A549 treated with CORT108297 at 1 μM for 4 hours (cell line): Measurements from ENCODE around the gene SPRED3. TPM values are rescaled to one million over a fixed set of nuclear protein-coding genes. Genes with fewer than 3 reads are reported as not detected.

Experiments used
- total RNA-seq: library from RNA; stranded (reverse); fragments of 200-300 nt; extraction: Qiagen RNA extraction; gene quantifications from 5 replicates; pipeline ENCODE4 v1.2.3, GENCODE V29; 2022

SPRED3 gene, protein sequence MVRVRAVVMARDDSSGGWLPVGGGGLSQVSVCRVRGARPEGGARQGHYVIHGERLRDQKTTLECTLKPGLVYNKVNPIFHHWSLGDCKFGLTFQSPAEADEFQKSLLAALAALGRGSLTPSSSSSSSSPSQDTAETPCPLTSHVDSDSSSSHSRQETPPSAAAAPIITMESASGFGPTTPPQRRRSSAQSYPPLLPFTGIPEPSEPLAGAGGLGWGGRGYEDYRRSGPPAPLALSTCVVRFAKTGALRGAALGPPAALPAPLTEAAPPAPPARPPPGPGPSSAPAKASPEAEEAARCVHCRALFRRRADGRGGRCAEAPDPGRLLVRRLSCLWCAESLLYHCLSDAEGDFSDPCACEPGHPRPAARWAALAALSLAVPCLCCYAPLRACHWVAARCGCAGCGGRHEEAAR
- 1.3 to 2.7 TPM (median 2.3 TPM) in 5 replicates for total RNA-seq

GRCh38 chr19:38388349-38389100 lies at the start of gene SPRED3:
Gene SPRED3, plus strand, starts transcription at chr19:38388697. Its CDS starts 1,606 bp downstream, at chr19:38390303.

GRCh38 chr19:38374332-38375097 lies 14.0 kb upstream of the SPRED3 start, which contains the start of gene PSMD8:
Gene PSMD8, plus strand, starts transcription at chr19:38374571. Its CDS starts 31 bp downstream, at chr19:38374602.

DNA sequence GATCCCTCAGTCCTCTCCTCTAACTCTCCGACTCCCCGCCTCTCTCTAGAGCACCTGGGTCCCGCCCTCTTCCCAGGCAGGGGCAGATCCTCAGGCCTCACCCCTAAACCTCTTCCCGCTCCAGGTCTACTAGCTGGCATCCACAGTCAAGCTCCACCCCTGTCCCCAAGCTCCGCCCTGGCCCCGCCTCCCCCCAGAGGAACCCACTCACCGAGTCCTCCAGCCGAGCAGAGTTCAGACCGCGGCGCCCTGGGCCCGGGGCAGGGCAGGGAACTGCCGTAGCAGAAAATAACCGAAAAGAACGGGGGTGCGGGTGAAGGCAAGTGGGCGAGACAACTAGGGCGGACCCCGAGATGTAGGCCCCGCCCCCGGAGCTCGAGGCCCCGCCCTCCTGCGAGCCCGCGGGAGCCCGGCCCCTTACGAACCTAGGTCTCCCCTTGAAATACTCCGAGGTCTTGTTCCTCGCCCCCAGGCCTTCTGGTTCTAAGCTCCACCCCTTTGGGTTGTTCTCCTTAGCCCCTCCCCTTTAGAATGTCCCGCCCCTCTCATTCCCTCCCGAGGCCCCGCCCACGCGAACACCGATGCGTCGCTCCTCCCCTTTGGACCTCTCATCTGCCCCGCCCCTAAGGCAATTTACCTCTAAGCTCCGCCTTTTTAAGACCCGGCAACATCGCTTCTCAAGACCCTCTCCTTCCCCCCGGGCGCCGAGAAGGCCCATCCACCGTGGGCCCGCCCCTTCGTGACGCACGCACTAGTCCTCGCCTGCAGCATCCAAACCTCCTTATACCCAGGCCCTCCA lies 748 bp upstream of the SPRED3 start, which contains the start of gene GGN:
TSS of gene GGN (minus strand) at position 485 of the 799 bp plus-strand sequence. CDS start 773 bp downstream, outside the sequence.

GRCh38 chr19:38402967-38403674 lies 14.6 kb downstream of the SPRED3 start, which contains the start of gene FAM98C:
Gene FAM98C, plus strand, starts transcription at chr19:38403093. Its CDS starts 61 bp downstream, at chr19:38403154.

DNA sequence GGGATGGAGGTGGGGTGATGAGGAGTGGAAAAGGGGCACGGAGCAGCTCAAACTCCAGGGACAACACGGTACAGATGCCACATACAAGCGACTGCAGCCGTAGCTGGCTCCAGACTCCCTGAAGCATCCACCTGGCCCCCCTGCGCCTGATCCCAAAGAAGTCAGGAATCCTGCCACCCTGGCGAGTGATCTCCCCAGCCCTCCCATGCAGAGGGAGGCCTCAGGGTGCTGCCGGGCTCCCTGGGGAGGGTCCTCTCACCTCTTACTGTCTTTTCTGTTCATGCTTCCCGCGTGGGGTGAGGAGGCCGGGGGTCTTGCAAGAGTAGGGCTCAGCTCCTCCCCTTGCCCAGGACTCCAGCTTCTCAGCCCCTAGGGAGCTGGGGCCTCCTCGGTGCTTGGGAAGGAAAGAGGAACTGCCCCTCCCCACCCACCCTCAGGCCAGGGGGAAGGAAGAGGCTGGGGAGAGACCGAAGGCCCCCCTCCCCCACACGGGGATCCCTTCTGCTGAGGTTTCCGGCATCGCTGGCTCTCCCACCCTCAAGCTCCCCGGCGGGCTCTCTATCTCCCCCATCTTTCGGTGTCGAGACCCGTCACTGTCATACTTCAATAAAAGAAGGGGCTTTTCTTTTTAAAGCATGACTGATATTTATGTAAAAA lies 37.4 kb downstream of the SPRED3 start, which contains the start of gene RASGRP4:
TSS of gene RASGRP4 (minus strand) at position 410 of the 657 bp plus-strand sequence. CDS start at position 282, 128 bp downstream.

DNA sequence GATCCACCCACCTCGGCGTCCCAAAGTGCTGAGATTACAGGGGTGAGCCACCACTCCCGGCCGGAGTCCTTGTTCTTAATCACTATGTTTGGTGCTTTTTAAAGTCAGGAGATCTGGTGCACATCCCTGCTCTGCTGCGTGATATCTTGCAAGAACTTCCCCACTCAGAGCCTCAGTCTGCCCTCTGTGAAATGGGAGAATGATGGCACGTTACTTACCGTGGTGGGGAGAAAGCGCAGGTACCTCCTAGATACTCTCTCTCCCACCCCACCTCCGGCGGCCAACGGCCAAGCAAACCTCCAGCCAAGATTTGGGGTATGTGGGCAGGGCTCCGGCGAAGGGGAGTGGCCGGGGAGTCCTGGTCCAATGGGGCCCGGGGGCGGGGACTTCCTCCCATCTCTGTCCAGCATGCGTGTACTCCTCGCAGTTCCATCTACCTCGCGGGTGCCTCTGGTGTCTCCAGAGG lies 44.8 kb downstream of the SPRED3 start, which contains the start of gene RYR1:
TSS of gene RYR1 (plus strand) at position 424 of the 466 bp plus-strand sequence. CDS start 139 bp downstream, outside the sequence.

Other genes with a start within 250 kb of the SPRED3 start
- gene DPF1, start 164.5 kb upstream of the SPRED3 start, total RNA-seq, result 3.6 to 4.8 TPM (median 4.3 TPM) in 5 replicates
- 107 to 143 TPM (median 132 TPM) in 5 replicates for gene PPP1R14A, start 132.3 kb upstream of the SPRED3 start, total RNA-seq
- 278 to 405 TPM (median 364 TPM) in 5 replicates for gene SPINT2, start 124.1 kb upstream of the SPRED3 start, total RNA-seq
- gene C19orf33, start 84.4 kb upstream of the SPRED3 start, total RNA-seq, result 609 to 811 TPM (median 753 TPM) in 5 replicates
- gene YIF1B, start 72.8 kb upstream of the SPRED3 start, total RNA-seq, result 98.5 to 140 TPM (median 137 TPM) in 5 replicates
- gene KCNK6, start 68.9 kb upstream of the SPRED3 start, total RNA-seq, result 4.5 to 6.1 TPM (median 5.4 TPM) in 5 replicates
- 0.87 to 1.5 TPM (median 1.4 TPM) in 5 replicates for gene CATSPERG, start 52.9 kb upstream of the SPRED3 start, total RNA-seq
- 439 to 523 TPM (median 486 TPM) in 5 replicates for gene PSMD8, start 14.1 kb upstream of the SPRED3 start, total RNA-seq
- 0.22 to 0.53 TPM (median 0.31 TPM) in 5 replicates for gene GGN, start 663 bp upstream of the SPRED3 start, total RNA-seq
- gene FAM98C, start 14.4 kb downstream of the SPRED3 start, total RNA-seq, result 18.2 to 30.1 TPM (median 26.9 TPM) in 5 replicates
- gene RASGRP4, start 37.5 kb downstream of the SPRED3 start, total RNA-seq, result 0.07 to 0.14 TPM (median 0.11 TPM) in 3 of 5 replicates, not detected in the others
- gene RYR1, start 45.0 kb downstream of the SPRED3 start, total RNA-seq, result 4.1 to 6.3 TPM (median 4.8 TPM) in 5 replicates
- gene MAP4K1, start 229.3 kb downstream of the SPRED3 start, total RNA-seq, result 0.50 to 1.0 TPM (median 0.92 TPM) in 5 replicates
- gene EIF3K, start 230.5 kb downstream of the SPRED3 start, total RNA-seq, result 671 to 1,000 TPM (median 735 TPM) in 5 replicates